CD4-positive, alpha-beta T cell treated with Interleukin-15 for 4 hours (primary cell): ENCODE measurements around the gene CDK5.
A peak's percentile ranks its signal among the peaks of the same experiment; 100 is the strongest.
"Not testable (repeated sequence)": the region's sequence is repeated elsewhere in the genome, so short reads cannot be mapped to it uniquely, and the experiment has no call there.

Experiments used
- DNase-seq: peaks from one replicate; pipeline ENCODE4 v3.0.0-alpha.2; 2020; ENCODE audit warnings: low spot score

CDK5 gene

DNA sequence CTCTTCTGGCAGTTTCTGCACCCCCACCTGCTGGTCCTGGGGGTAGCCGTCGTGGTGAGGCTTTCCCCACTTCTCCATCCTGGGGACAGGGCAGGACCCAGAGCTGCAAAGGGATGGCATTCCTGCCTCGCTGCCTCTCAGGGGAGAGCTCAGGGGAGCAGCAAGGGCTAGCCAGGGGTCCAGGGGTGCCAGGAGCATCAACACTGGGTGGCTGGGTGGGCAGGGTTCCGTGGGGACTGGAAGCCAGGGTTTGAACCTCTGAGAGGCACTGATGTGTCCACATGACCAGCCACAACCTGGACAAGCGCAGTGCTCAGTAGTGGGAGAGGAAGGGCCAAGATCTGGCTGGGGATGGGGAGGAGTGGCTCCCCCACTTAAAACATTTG is 23.8 kb downstream of the CDK5 start:
- no peak for DNase-seq

DNA sequence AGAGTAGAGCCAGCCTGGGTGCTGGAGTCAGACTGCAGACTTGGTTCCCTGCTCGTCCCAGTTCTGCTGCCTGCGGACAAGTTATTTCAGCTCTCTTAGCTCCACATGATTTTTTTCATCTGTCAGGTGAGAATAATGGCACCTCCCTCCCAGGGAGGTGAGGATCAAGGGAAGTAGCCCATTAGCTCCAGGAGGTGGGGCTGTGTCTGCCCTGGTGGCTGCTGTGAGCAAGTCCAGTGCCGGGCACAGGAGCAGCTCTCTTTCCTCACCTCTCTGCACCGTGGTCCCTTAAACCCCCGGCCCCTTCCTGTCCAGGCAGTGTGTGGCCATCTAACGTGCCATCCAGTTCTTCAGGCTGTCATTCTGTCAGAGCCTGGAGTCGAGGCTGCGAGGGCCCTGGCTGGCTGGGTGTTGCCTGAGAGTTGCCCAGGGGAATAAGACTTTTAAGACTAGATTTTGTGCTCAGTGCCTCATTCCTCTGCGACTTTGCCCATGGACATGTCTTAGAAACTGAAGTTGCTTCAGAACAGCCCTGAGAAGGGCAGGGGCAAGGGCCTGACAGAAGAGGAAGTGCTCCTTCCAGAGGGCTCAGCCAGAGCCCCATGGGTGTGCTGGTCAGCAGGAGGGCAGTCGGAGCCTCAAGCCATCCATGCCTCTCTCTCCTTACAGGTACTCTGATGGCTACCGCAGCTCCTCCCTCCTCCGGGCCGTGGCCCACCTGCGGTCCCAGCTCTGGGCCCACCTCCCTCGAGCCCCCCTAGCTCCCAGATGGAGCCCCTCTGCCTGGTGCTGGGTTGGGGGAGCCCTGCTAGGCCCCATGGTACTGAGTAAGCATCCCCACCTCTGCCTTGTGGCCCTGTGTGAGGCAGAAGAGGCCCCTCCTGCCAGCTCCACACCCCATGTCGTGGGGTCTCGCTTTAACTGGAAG is 24.5 kb downstream of the CDK5 start:
- no peak for DNase-seq

DNA sequence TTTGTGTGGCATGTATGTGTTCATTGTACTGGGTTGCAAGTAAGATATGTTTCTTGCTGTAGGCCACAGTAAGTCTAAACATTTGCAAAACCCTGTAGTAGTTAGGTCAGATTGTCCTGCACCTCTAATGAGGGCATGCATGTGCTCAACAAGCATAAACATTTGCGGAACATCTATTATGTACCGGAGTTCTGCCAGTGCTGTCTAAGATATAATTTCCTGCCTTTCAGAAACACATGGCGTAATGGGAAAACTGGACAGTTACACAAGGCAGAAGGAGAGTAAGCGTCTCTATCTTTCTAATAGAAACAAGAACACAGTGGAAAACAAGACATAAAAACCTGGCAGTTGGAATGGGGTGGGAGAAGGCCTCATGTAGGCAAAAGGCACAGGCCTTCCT is 26.7 kb downstream of the CDK5 start:
- DNase-seq = no peak

DNA sequence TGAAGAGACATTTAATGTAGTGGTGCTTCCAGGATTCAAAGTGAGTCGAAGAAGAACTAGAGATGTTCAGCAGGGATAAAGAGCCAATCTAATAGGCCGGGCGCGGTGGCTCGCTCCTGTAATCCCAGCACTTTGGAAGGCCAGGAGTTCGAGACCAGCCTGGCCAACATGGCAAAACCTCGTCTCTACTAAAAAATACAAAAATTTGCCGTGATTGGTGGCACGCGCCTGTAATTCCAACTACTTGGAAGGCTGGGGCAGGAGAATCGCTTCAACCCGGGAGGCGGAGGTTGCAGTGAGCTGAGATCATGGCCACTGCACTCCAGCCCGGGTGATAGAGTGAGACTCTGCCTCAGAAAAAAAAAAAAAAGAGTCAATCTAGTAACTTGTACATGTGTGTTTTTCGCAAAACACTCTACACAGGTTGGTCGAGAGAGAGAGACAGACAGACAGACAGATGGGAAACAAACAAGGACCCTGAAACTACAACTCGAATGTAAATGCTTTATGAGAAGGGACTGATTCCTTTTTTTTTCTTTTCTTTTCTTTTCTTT is 28.7 kb downstream of the CDK5 start:
- no peak for DNase-seq

DNA sequence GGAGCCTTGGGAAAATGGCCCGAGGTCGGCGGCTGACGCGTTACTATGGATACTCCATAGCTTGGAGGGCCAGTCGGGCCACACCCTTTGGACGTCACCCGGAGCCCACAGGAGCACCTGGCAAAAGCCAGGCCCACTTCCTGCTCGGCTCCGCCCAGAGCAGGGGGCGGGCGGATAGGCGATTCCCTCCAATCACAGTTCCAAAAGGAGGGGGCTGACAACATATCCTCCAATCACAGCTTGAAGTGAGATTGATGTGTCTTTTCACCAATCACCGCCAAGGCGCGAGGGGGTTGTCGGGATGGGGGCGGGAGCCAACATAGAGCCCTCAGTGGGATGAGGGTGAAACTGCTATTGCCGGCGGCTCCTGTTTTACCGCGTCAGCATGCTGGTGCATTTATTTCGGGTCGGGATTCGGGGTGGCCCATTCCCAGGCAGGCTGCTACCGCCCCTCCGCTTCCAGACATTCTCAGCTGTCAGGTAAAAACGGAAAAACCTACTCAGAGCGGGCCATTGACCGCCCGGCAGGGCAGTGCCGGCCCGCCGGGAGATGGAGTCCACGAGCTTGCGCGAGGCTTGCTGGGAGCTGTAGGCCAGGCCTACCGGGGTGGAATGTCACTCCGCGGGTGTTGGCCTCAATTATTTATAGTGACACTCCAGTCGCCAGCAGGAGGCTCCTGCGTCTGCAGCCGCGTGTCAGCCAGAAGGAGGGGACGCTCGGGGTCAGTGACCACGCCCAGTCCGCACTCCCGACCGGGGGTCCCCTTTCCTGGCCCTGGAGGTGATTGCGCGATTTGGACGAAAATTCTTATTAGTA is 29.4 kb downstream of the CDK5 start, which contains the start of gene ABCB8:
Gene ABCB8, plus strand, starts transcription at position 320 of the 817 bp plus-strand sequence. Its CDS starts 66 bp downstream, at position 386.
- DNase-seq = peak; percentile 99

DNA sequence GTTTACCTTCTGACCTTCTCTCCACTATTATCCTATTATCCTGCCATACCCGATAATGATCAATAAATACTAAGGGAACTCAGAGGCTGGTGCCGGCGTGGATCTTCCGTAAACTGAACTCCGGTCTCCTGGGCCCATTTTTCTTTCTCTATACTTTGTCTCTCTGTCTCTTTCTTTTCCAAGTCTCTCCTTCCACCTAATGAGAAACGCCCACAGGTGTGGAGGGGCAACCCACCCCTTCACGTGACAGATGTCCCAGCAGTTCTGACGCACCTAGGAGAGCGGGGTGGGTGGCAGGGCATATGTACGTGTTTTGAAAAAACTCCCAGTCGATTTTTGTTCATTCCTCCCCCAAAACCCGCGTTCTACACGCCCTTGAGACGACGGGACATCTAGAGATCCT is 30.0 kb downstream of the CDK5 start:
- DNase-seq = not testable (repeated sequence)

DNA sequence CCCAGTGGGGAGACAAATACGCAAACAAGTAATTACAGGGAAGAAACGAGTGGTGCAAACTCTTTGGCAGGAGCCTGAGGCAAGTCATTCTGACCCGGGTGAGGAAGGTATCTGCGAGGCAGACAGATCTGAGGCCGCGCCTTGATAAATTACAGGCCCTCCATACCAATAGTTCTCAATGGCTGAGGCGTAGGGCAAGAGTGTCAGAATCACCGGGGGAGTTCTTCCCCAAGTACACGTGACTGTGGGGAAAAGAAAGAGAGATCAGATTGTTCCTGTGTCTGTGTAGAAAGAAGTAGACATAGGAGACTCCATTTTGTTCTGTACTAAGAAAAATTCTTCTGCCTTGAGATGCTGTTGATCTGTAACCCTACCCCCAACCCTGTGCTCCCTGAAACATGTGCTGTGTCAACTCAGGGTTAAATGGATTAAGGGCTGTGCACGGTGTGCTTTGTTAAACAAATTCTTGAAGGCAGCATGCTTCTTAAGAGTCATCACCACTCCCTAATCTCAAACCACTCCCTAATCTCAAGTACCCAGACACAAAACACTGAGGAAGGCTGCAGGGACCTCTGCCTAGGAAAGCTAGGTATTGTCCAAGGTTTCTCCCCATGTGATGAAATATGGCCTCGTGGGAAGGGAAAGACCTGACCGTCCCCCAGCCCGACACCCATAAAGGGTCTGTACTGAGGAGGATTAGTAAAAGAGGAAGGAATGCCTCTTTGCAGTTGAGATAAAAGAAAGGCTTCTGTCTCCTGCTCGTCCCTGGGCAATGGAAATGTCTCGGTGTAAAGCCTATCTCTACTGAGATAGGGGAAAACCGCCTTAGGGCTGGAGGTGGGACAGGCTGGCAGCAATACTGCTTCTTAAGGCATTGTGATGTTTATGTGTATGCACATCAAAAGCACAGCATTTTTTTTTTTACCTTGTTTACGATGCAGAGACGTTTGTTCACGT is 30.6 kb downstream of the CDK5 start:
- not testable (repeated sequence) for DNase-seq

DNA sequence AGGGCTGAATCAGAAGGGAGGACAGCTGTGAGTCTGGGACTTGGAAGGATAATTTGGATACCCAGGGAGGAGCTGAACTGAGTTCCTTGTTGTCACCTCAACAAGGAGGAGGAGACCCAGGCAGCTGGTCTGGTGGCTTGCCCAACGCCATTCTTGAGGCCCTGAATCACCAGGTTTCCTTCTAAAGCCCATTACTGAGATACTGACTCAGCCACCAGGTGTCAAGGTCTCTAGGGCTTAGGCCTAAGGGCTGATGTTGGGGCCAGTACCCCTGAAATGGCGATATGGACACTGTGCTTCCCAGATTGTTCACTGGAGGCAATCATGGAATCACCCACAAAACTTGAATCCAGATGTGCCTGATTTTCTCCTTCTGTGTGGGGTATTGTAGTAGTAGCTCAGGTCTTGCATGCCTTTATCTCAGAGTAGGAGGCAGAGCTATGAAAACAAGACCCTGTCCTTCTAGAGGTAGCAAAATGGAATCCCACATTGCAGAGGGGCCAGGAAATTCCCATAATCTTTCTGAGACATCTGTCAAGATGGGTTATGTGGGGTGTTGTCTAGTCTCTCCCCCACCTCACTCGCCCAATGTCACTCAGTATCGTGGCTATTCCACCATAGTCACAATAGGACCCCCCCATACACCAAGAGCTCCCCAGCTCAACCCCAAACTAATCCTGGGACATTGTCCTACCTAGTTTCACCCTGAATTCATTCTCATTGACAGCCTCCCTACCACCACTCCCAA is 31.6 kb downstream of the CDK5 start:
- DNase-seq = no peak

DNA sequence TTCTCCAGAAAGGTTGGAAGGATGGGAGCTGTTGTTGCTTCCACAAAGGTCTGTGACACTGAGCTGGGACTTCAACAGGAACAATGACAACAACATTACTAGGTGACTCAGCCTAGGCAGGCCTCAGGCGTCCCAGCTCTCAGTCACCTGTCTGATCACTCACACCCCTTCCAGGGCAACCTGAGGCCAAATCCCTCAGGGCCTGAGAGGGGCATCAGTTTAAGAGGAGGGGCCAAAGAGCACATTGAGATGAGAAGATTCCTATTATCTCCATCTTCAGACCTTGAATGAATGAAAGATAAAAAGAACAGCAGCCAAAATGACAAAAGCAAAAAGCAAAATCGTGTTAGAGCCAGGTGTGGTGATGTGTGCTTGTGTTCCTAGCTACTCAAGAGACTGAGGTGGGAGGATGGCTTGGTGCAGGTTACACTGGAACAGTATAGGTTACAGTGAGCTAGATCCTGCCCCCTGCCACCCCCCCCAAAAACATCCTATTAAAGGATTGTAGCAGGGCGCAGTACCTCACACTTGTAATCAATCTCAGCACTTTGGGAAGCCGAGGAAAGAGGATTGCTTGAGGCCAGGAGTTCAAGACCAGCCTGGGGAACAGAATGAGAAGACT is 33.2 kb downstream of the CDK5 start, which contains the start of gene ATG9B:
Gene ATG9B, minus strand, starts transcription at position 60 of the 622 bp plus-strand sequence. CDS start 71 bp downstream, outside the sequence.
- DNase-seq = no peak

DNA sequence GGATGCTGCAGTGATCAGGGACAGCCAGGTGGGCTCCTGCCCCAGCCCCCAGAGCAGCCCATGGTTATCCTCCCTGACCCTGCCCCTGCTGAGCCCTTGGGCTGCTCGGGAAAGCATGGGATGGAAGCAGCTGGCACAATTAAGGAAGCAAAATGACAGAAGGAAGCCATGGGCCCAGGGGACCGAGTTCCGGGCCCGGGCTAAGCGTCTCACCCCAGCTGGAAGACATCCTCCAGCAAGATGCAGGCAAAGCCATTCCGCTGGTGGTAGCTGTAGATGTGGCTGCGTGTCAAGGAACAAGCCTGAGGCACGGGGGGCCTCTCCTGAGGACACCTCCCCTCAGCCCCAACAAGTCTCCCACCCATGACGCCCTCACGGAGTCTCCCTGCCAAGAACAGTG is 34.5 kb downstream of the CDK5 start:
- no peak for DNase-seq

DNA sequence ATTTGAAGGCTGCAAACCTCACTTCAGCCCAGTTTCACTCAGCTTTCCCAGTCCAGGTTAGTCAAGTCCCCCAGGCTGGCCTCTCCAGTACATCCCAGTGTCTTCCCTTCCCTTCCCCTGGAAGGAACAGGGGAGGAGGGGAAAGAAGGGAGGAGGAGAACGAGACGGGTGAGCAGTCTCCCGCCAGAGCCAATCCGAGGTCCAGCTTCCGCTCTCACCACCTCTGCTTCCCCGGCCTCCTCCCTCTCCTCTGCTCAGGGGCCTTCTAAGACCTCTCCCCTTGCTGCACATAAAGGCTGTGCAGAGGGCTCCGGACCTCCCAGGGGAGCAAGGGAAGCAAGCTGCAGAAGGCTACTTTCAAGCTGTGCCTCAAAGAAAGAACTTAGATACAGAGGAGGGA is 37.5 kb downstream of the CDK5 start:
- DNase-seq = no peak

DNA sequence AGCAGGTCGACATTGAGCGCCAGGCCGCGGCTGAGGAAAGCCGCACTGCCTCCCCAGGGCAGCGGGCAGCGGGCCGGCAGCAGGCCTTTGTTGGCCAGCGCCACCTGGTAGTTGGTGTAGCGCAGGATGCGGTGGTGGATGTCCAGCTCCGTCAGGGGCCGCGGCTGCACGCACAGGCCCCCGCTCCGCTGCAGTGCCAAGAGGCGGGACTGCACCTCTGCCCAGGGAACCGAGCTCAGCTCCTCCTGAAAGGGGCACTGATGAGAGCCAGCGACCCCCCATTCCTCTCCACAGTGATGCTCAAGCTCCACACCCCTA is 38.6 kb downstream of the CDK5 start:
- no peak for DNase-seq

DNA sequence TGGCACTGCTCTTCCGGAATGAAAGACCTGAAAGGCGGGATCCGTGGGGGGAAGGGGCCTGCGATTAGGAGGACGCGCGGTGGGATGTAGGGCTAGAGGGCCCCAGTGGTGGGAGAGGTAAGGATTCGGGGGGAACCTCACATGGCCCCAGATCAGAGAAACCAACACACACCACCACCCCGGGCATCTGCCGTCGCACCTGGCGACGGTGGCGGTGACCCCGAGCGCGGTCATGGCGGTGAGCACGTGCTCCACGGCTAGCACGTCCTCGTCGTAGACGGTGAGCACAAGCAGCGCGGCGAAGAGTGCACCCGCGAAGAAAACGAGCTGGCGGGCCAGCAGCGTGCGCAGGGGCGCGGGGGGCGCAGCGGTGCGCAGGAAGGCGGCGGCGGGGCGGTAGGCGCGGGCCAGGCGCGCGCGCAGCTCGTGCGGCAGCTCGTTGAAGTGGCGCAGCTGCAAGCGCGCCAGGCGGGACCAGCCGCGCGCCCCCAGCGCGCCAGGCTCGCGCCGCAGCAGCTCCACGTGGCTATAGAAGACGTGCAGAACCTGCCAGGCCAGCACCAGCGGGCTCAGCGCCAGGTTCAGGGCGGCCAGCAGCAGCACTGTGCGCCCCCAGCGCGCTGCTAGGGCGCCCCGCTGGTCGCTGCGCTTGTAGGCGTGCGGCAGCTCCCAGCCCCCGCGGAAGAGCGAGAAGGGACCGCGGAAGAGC is 39.1 kb downstream of the CDK5 start:
- peak; percentile 26 for DNase-seq

DNA sequence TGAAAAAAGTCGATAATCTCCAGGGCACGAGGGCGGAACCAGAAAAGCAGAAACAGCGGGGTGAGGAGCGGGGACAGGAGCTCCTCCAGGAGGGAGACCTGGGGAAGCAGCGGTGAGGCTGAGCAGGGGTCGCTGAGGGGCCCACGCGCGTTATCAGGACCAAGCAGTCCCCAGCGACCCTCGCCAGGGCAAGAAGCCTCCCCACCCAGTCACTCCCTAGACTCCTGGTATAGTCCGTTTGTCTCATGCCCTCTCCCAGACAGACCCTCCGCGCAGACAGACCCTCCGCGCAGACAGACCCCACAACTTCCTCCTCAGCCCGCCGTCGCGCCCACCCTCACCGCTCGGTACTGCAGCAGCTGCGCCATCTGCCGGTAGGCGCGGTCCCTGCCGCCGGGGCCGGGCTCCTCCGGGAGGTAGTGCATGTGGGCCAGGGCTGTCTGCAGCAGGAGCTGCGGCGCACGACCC is 39.7 kb downstream of the CDK5 start:
- peak; percentile 81 for DNase-seq

DNA sequence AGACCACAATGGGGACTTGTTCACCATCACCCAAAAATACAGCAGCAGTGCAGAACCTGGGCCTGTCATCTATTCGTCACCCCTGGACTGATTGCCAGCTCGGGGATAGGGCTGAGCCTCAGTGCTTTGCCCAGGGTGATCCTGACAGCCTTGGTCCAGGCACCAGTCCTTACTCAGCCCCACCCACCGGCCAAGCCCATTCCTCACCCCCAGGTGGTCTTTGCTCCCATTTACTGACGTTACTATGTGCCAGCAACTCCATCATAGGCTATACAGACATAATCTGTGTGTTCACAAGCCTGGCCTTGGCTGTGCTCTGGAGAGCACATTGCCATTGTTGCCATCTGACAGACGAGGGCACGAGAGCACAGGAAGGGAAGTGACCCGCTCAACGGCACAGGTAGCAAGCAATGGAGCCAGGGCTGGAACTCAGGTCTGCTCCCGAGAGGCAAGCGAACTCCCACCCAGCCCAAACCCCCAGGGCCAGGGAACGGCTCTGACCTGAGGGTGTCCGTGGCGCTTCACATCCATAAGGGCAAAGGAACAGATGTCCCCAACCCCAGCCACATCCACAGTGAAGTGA is 40.2 kb downstream of the CDK5 start:
- DNase-seq = no peak

DNA sequence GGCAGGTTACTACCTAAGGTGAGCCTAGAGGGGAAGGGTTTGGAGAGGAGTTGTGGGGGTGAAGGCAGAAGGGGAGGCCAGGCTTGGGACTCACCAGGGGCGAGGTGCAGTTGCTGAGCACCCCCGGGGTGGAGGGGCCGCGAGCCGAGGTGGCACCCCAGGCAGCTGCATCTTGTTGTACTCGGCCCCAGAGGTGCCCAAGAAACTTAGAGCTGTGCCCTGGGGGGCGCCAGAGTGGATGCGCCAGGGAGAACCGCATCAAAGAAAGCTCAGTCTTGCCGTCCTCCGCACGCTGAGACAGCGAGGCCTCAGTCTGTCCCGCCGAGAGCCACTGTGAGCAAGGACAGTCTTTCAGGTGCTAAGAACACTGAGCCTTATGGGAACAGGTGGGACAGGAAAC is 40.8 kb downstream of the CDK5 start:
- DNase-seq = no peak

DNA sequence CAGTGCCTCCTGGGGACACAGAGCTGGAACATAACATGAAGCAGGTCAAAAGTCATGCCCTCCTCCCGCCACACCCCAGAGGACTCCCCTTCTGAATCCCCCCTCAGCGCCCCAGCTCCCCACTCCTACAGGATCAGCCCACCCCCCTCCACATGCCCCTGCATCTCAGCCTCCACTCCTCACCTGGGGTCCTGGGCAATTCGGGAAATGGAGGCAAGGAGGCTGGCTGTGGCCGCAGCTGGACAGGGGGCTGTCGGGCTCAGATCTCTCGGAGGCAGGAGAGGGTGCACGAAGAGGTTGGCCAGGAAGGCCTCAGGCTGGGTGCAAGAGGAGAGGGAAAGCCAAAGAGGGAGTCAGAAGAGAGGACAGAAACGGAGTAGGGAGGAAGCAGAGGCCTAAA is 41.2 kb downstream of the CDK5 start:
- DNase-seq = no peak

DNA sequence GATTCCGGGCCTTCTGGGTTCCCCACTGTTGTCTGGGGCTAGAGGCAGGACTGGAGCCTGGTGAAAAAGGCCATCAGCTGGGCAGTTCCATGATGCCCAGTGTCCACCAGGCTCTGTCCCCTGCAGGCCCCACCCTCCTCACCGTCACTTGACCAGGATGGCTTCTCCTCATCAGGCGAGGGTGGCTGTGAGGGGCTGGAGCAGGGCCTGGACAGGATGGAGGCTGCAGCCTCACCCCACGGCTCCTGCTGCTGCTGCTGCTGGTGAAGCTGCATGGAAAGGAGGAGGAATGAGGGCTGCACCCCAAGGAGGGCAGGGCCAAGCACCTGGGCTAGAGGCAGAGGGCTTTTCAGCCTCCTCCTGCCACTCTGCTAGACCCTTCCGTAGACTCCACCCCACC is 41.7 kb downstream of the CDK5 start:
- no peak for DNase-seq

DNA sequence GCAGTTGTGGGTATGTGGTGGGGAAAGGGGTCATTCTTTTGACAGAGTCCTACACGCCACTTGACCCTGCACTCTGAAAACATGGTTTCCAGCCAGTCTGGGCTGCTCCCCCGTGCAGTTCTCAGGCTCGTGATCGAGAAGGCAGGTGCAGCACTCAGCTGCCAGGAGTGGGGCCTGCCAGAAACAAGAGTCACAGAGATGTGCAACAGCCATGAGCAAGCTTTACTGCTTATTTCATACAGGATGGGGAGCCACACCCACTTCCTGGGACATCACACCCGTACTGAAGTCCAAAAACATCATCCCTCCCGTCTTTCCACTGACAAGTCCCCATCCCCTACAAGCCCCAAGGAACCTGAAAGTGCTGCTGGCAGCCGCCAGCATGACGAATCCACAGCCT is 42.7 kb downstream of the CDK5 start:
- peak; percentile 57 for DNase-seq
